Thyroid gland (tissue), 4 donors: ENCODE results near the gene NCKAP5.

Source experiments
- POLR2A ChIP-seq, 2 donors: fragments of 450-650 bp; IDR thresholded peaks; one replicate each; pipeline ENCODE4 v1.6.1; 2017; ENCODE audit warnings: antibody characterized with exemption in 2 of 2, mild to moderate bottlenecking in 2 of 2, moderate library complexity in 1 of 2
- TF ChIP-seq, protein P1 (sequence below), 6 experiments: fragments of 200-600 bp in 3 of 6; fragments of 450-650 bp in 3 of 6; sonication (generic) in 3 of 6; IDR thresholded peaks; one replicate each; pipeline ENCODE4 v1.5.1; 2016 to 2019; ENCODE audit warnings: antibody characterized with exemption in 6 of 6, mild to moderate bottlenecking in 2 of 6, inconsistent platforms in 1 of 6, moderate library complexity in 1 of 6

GRCh38 chr2:132773331-132773730, 794.9 kb downstream of the NCKAP5 start:
- no peak for TF ChIP-seq POLR2A (IDR thresholded peaks at IDR 0.05)
- TF ChIP-seq, protein P1, sequence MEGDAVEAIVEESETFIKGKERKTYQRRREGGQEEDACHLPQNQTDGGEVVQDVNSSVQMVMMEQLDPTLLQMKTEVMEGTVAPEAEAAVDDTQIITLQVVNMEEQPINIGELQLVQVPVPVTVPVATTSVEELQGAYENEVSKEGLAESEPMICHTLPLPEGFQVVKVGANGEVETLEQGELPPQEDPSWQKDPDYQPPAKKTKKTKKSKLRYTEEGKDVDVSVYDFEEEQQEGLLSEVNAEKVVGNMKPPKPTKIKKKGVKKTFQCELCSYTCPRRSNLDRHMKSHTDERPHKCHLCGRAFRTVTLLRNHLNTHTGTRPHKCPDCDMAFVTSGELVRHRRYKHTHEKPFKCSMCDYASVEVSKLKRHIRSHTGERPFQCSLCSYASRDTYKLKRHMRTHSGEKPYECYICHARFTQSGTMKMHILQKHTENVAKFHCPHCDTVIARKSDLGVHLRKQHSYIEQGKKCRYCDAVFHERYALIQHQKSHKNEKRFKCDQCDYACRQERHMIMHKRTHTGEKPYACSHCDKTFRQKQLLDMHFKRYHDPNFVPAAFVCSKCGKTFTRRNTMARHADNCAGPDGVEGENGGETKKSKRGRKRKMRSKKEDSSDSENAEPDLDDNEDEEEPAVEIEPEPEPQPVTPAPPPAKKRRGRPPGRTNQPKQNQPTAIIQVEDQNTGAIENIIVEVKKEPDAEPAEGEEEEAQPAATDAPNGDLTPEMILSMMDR (IDR thresholded peaks at IDR 0.05): no peak
